MCF 10A (cell line): Measurements from ENCODE around the gene ZNF200. TPM values are rescaled to one million over a fixed set of nuclear protein-coding genes. Genes with fewer than 3 reads are reported as not detected.
"Not testable (repeated sequence)": the region's sequence is repeated elsewhere in the genome, so short reads cannot be mapped to it uniquely, and the experiment has no call there.

ENCODE experiments used
- BruUV-seq: library from RNA; stranded (reverse); fragments of 400-500 nt; replicated peaks from 2 replicates; lab custom pipeline; 2021; lab: Mats Ljungman, UMichigan
- CTCF ChIA-PET: fragments of 300-600 bp; sonication (Branson Sonifier 250); formaldehyde crosslinking; extraction: SDS; loops from one replicate; lab custom pipeline; 2021; ENCODE audit warnings: antibody characterized with exemption, inconsistent platforms; lab: Yijun Ruan, JAX
- POLR2A ChIA-PET: fragments of 300-600, 350-650 bp; sonication (Branson Sonifier 250); formaldehyde crosslinking; extraction: SDS; loops from one replicate; lab custom pipeline; 2020; ENCODE audit warnings: antibody characterized with exemption, inconsistent platforms; lab: Yijun Ruan, JAX
- DNase-seq: peaks from one replicate; pipeline ENCODE4 v3.0.0-alpha.2; 2018; ENCODE audit not compliant: unreplicated experiment
- H3K27ac Mint-ChIP-seq: one replicate; pipeline ENCODE4 v1.8.0; 2022; ENCODE audit warnings: mild to moderate bottlenecking, low read depth, mixed read lengths; ENCODE audit not compliant: unreplicated experiment
- H3K27me3 Mint-ChIP-seq: one replicate; pipeline ENCODE4 v1.8.0; 2022; ENCODE audit warnings: mixed read lengths; ENCODE audit not compliant: insufficient read depth, unreplicated experiment
- H3K36me3 Mint-ChIP-seq: one replicate; pipeline ENCODE4 v1.8.0; 2022; ENCODE audit warnings: mild to moderate bottlenecking, moderate library complexity, mixed read lengths; ENCODE audit not compliant: insufficient read depth, unreplicated experiment
- H3K4me1 Mint-ChIP-seq: one replicate; pipeline ENCODE4 v1.8.0; 2022; ENCODE audit warnings: mixed read lengths; ENCODE audit not compliant: insufficient read depth, unreplicated experiment
- H3K4me3 Mint-ChIP-seq: one replicate; pipeline ENCODE4 v1.8.0; 2022; ENCODE audit warnings: mild to moderate bottlenecking, moderate library complexity, mixed read lengths; ENCODE audit not compliant: unreplicated experiment
- H3K9me3 Mint-ChIP-seq: one replicate; pipeline ENCODE4 v1.8.0; 2022; ENCODE audit warnings: mixed read lengths; ENCODE audit not compliant: unreplicated experiment
- CTCF ChIP-seq: fragments of 200-600 bp; IDR thresholded peaks from one replicate; pipeline ENCODE4 v1.8.0; 2022; ENCODE audit warnings: antibody characterized with exemption, mild to moderate bottlenecking; ENCODE audit not compliant: unreplicated experiment
- intact Hi-C: fragments of 100-400 bp; cut with micrococcal nuclease; formaldehyde crosslinking; loops from 2 replicates; pipeline ENCODE4 v1.14.1; 2022
- total RNA-seq: library from RNA; stranded (reverse); gene quantifications from 2 replicates; pipeline ENCODE4 v1.2.3, GENCODE V29; 2022

ZNF200 gene
- total RNA-seq, 1 experiment from 2014 or later, result 6.6 TPM

DNA sequence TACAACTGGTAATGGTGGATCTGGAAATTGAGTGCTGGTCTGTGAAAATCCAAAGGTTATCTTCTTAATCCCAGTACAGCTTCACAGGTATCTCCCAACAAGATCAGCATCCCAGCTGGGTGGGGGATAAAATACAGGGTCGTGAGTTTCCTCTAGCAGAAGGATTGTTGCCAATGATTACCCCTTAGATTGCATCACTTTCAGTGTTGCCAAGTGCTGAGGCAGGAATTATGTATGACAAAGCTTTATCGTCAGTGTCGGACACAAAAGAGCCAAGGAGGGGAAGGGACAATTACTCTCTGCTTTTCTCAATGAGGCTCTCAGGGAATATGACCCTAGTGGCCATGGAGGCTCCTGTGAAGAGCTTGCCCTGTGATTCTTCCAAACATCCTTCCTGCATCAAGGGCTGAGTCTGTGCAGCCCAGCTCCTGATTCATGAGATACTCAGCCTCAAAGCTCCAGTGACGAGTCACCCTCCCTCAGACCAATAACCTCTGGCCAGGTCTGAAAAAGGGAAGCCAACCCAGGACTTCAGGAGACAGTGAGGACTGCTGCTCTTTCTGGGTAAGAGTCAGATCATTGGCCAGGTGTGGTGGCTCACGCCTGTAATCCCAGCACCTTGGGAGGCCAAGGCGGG is 31.9 kb downstream of the ZNF200 start:
- CTCF ChIA-PET, result no interaction called here

GRCh38 chr16:3198334-3199072 is 36.5 kb downstream of the ZNF200 start:
- ChIA-PET CTCF (interaction anchor here (0.7 to 1.0 kb wide), 2 partner anchors 9 to 66 kb away, joined by 3 read pairs; no protein-coding TSS in a partner anchor), POLR2A (interaction anchor here (1.1 to 2.0 kb wide), 3 partner anchors 11 to 48 kb away, joined by 3 to 5 read pairs (median 3); partner anchors contain the start of gene OR1F1)
- Mint-ChIP-seq H3K4me1 (no peaks in the 10 kb centered on the region), H3K36me3 (no peaks in the 10 kb centered on the region), H3K27me3 (peaks cover 4% of the 10 kb centered on the region), H3K4me3 (no peak overlapping the region), H3K27ac (no peak overlapping the region), H3K9me3 (no peaks in the 10 kb centered on the region)
- DNase-seq, result no peak
- intact Hi-C loops, result no loop called here
- no peak for TF ChIP-seq CTCF
- BruUV-seq, result no TSS peak

More for the DNA sequence above, 31.9 kb downstream of the ZNF200 start:
- TF ChIP-seq CTCF, result no peak
- H3K27ac Mint-ChIP-seq, result no peak overlapping the region
- intact Hi-C loops, result no loop called here
- H3K36me3 Mint-ChIP-seq, result peaks cover 5% of the 10 kb centered on the region
- peaks cover 20% of the 10 kb centered on the region for H3K27me3 Mint-ChIP-seq
- DNase-seq, result no peak
- no peak overlapping the region for H3K4me3 Mint-ChIP-seq
- POLR2A ChIA-PET, result interaction anchor here (1.1 kb wide), 1 partner anchor 62 kb away, joined by 4 read pairs; no protein-coding TSS in a partner anchor
- no peaks in the 10 kb centered on the region for H3K4me1 Mint-ChIP-seq
- H3K9me3 Mint-ChIP-seq, result peaks cover 18% of the 10 kb centered on the region
- no TSS peak for BruUV-seq

DNA sequence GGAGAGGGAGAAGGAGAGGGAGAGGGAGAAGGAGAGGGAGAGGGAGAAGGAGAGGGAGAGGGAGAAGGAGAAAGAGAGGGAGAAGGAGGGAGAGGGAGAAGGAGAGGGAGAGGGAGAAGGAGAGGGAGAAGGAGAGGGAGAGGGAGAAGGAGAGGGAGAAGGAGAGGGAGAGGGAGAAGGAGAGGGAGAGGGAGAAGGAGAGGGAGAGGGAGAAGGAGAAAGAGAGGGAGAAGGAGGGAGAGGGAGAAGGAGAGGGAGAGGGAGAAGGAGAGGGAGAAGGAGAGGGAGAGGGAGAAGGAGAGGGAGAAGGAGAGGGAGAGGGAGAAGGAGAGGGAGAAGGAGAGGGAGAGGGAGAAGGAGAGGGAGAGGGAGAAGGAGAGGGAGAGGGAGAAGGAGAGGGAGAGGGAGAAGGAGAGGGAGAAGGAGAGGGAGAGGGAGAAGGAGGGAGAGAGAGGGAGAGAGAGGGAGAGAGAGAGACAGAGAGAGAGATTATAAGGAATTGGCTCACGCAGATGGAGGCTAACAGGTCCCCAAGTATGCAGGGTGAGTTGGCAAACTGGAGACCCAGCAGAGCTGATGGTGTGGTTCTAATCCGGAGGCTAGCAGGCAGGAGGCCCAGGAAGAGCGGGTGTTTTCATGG is 37.1 kb downstream of the ZNF200 start:
- H3K27me3 Mint-ChIP-seq, intact Hi-C loops, BruUV-seq, H3K9me3 Mint-ChIP-seq, H3K27ac Mint-ChIP-seq, H3K36me3 Mint-ChIP-seq, H3K4me1 Mint-ChIP-seq, H3K4me3 Mint-ChIP-seq, DNase-seq, CTCF ChIA-PET: not testable (repeated sequence)
- POLR2A ChIA-PET, result interaction anchor here (1.2 to 2.0 kb wide), 2 partner anchors 10 to 37 kb away, joined by 3 to 5 read pairs; partner anchors contain the start of gene OR1F1

GRCh38 chr16:3195975-3196374 is 39.0 kb downstream of the ZNF200 start:
- no peaks in the 10 kb centered on the region for H3K27me3 Mint-ChIP-seq
- DNase-seq, result no peak
- H3K9me3 Mint-ChIP-seq, result no peaks in the 10 kb centered on the region
- CTCF ChIA-PET, result interaction anchor here (0.7 kb wide), 1 partner anchor 25 kb away, joined by 4 read pairs; no protein-coding TSS in a partner anchor
- TF ChIP-seq CTCF, result no peak
- intact Hi-C loops, result no loop called here
- BruUV-seq, result no TSS peak
- H3K27ac Mint-ChIP-seq, result no peak overlapping the region
- no peaks in the 10 kb centered on the region for H3K36me3 Mint-ChIP-seq
- POLR2A ChIA-PET, result no interaction called here
- H3K4me1 Mint-ChIP-seq, result no peaks in the 10 kb centered on the region
- H3K4me3 Mint-ChIP-seq, result no peak overlapping the region
